NCI-H748 (cell line): ENCODE data around the gene KMT5C.
"Not testable (repeated sequence)": the region's sequence is repeated elsewhere in the genome, so short reads cannot be mapped to it uniquely, and the experiment has no call there.

ENCODE experiments used
- DNase-seq: peaks from one replicate; lab custom pipeline; 2025; ENCODE audit not compliant: unreplicated experiment; lab: John Stamatoyannopoulos, UW

Gene KMT5C

GRCh38 chr19:55316646-55317045 lies 23.0 kb upstream of the KMT5C start:
- no peak for DNase-seq

DNA sequence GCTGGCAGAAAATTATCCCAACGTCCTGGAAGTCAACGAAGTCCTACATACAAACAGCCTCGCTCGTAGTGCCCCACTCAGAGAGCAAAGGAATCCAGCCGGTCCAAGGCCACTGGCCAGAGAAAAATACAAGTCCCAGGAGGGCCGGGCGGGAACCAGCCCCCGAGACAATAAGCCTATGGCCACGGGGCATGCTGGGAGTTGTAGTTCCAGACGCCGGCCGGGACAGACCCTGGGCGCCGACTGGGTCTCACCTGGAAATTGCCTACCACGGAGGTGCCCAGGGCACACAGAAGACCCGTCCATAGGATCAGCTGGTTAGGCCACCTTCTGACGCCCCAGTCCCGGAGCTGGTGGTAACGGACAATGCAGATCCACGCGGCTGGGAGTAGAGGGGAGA lies 19.9 kb upstream of the KMT5C start:
- DNase-seq: peak; percentile 62

- DNase-seq: no peak
Observed at GRCh38 chr19:55320844-55321419, 18.7 kb upstream of the KMT5C start.

GRCh38 chr19:55321466-55322137 lies 18.1 kb upstream of the KMT5C start:
- DNase-seq: no peak

DNA sequence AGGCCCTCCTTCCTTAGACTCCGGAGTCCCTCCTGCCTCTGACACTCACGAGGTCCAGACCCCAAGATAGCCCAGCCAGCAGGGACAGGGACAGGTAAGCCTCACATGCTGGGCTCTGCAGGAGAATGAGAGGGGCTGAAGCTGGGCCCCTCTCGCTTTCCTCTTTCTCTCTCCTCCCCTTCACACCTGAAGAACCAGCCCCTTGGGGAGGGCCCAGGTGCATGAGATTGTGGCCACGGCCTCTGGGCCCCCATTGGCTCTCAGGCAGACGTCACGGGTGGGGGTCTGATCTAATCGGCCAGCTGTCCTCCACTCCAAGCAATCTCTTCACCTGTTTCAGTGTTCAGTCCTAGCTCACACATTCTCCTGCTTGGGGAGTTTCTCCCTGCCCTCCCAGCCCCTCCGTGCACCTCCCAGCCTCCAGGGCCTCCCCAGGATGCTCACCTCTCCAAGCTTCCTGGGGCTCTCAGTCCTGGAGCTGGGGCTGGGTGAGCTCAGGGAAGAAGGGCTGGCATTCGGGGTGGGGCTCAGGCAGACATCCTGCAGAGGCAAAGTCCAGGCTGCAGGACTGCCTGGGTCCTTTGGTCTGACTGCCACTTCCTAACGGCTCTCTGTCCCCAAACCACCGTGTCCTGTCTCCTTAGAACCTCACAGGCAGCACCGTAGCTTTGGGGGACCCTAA lies 17.3 kb upstream of the KMT5C start:
- DNase-seq: no peak

- no peak for DNase-seq
Observed at GRCh38 chr19:55324662-55325061, 15.0 kb upstream of the KMT5C start.

DNA sequence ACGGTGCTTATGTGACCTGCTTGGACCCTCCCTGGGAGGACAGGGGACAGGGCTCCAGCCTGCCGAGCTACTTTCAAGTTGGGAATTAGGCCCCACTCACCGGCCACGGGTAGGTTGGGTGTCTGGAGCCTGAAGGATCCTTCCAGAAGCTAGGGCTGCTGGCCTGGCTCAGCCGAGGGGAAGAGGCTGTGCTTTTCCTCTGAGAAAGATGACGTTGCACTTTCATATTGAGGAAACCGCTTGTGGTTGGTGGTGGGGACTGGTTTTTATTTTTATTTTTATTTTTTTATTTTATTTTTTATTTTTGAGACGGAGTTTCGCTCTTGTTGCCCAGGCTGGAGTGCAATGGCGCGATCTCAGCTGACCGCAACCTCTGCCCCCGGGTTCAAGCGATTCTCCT lies 14.5 kb upstream of the KMT5C start, which contains the start of gene TMEM150B:
TSS of gene TMEM150B (minus strand) at position 170 of the 400 bp plus-strand sequence. CDS start 4,305 bp downstream, outside the sequence.
- no peak for DNase-seq

DNA sequence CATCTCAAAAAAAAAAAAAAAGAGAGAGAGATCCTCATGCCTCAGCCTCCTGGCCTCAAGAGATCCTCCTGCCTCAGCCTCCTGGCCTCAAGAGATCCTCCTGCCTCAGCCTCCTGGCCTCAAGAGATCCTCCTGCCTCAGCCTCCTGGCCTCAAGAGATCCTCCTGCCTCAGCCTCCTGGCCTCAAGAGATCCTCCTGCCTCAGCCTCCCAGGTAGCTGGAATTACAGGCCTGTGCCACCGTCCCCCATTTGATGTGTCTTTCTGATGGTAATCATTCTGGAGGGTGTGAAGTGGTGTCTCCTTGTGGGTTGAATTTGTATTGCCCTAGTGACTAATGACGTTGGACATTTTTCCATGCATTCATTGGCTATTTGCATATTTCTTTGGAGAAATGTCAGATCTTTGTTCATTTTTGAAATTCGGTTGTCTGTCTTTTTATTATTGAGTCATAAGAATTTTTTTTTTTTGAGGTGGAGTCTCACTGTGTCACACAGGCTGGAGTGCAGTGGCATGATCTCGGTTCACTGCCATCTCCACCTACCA lies 10.8 kb upstream of the KMT5C start:
- DNase-seq: not testable (repeated sequence)

- DNase-seq: not testable (repeated sequence)
Observed at GRCh38 chr19:55329791-55330190, 9.9 kb upstream of the KMT5C start.

DNA sequence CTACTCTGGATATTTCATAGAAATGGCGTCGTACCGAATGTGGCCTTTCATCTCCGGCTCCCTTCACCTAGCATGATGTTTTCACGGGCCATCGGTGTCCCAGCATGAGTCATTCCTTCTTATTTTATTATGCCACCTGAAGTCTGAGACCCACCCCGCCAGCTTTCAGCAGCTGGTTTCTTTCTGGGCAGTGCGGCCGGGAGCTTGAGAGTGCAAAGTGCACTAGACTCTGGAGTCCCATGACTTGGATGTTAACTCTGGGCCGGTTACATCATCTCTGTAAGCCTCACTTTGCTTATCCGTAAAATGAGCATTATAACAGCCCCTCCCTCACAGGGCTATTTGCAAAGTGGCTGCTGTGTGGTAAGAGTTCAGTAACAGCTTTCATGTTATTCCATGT lies 5.8 kb upstream of the KMT5C start:
- DNase-seq: no peak

GRCh38 chr19:55336101-55336500 lies 3.6 kb upstream of the KMT5C start:
- no peak for DNase-seq

DNA sequence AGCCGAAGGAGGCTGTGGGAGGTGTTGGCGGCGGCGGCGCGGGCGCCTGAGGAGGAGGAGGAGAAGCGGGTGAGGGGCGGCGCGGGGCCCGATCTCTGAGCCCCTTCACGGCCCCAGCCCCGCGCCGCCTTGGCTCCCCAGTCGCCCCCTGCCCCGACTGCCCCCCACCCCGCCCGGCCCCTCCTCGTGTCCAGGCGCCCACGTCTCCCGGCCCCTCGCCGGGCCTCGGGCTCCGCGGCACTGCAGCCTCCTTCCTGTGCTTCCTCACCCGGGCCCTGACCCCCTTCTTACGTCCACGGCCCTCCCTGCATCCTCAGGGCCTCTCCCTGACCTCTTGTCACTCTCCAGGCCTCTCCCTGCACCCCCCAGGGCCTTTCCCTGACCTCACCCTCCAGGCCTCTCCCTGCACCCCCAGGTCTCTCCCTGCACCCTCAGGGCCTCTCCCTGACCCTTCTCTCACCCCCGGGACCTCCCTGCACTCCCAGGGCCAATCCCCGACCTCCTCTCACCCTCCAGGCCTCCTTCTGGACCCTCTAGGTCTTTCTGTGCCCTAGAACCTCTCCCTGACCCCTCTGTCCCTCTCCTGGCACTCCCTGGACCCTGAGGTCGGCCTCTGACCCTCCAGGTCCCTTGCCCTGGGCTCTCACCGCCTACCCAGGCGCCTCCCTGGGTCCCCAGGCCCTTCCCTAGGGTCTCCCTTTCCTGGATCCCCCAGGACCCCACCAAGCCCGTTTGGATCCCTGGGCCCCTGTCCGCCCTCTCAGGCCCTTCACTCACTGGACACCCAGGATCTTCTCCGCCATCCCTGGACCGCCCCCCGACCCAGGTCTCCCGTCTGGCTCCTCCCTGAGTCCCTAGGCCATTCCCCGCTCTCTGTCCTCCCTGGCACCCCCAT lies 460 bp downstream of the KMT5C start:
- DNase-seq: peak; percentile 56

GRCh38 chr19:55340784-55341147 lies 1.1 kb downstream of the KMT5C start:
- no peak for DNase-seq

- DNase-seq: peak; percentile 90
Observed at GRCh38 chr19:55341171-55341588, 1.5 kb downstream of the KMT5C start.

DNA sequence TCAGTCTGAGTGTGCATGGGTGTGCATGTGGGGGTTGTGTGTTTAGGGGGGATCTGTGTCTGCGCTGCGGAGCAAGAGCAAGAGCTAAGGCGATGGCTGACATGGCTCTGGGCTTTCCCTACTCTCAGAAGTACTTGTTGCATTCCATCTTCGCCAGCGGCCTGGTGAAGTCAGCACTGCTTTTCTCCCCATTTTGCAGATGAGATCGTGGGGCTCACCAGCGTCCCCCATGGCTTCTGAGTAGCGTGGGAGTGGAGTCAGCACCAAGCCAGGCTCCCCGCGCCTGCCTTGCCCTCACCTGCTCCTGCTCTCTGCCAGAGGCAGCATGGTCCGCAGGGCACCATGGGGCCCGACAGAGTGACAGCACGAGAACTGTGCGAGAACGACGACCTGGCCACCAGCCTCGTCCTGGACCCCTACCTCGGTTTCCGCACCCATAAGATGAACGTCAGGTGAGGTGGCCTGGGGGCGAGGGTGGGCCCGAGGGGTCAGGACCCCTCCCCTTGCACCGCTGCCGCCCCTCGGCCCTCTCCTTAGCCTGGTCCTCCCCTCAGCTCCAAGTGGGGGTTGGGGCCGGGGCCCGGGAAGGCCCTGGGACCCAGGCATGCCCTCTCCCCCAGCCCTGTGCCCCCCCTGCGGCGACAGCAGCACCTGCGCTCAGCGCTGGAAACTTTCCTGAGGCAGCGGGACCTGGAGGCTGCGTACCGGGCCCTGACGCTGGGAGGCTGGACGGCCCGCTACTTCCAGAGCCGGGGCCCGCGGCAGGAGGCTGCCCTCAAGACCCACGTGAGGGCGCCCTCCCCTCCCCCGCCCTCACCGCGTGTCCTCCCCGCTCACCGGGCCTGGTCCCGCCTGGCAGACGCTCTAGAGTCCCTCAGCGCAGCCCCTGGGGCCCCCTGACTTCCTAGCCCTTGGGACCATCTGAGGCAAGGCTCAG lies 2.2 kb downstream of the KMT5C start:
- no peak for DNase-seq

DNA sequence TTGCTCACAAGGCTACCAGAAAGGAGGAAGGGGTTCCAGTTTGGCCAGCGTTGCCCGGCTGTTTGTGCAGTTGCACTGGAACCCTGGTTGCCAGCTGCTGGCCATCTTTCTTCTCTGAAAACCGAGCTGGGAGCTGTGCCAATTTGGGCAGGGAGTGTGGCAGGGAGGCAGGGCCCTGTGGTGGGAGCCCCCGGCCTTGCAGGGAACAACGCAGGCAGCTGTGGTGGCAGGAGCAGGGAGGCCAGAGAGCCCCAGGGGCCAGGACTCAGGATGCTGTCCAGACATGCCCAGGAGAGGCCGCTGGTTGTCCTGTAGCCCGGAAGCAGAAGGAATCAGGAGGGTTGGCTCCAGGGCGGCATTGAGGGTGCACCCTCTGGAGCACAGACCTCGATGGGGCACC lies 4.8 kb downstream of the KMT5C start:
- DNase-seq: no peak

DNA sequence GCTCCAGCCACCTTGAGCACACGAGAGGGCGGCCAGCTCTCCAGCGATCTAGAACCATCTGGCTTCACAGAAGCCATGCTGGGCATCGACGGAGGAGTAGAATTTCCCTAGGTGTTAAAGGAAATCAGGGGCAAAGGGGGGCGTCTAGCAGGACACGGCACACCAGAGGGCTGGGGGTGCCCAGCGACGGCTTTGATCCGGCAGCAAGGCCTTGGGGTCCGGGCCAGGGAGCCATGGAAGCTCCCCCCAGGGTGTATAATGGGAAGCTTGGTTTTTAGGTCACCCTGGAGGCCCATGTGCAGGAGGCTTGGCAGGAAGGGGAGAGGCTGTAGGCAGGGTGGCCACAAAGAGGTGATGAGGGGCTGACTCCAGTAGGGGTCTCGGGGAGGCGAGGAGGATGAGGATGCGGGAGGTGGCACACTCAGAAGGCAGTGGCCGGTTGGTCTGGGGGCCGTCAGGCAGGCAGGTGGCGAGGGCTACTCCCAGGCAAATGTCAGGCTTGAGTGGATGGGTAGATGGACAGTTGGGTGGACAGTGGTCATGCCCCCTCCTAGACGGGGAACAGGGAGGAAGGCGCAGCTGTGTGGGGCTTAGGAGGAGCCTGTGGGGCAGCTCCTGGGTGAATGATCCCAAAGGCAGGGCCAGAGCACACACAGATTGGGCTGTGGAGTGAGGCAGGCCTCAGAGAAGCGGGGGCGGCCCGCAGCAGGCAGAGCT lies 5.6 kb downstream of the KMT5C start:
- DNase-seq: no peak

GRCh38 chr19:55345818-55346724 lies 6.4 kb downstream of the KMT5C start:
- peak; percentile 59 for DNase-seq
